HEK293 (cell line): Measurements from ENCODE around the gene GNB1.

Experiments
- CTCF ChIA-PET: fragments of 350-600 bp; formaldehyde crosslinking; extraction: SDS; loops from one replicate; lab custom pipeline; 2021; ENCODE audit warnings: antibody characterized with exemption; lab: Yijun Ruan, JAX
- POLR2A ChIA-PET: fragments of 300-600 bp; formaldehyde crosslinking; extraction: SDS; loops from one replicate; lab custom pipeline; 2020; ENCODE audit warnings: antibody characterized with exemption, inconsistent platforms; lab: Yijun Ruan, JAX
- H3K27ac ChIP-seq: fragments of 200-500 bp; sonication (Bioruptor generic); 2 replicates; pipeline ENCODE4 v1.5.1; 2014; ENCODE audit warnings: low read depth, low read length, control low read depth, inconsistent platforms; ENCODE audit errors: extremely low read depth
- H3K36me3 ChIP-seq, 2 experiments: fragments of 200-500 bp in 1 of 2; sonication (Bioruptor generic) in 1 of 2; 1 replicate in 1 of 2; 2 replicates in 1 of 2; pipeline ENCODE4 v1.5.1; 2014 to 2017; ENCODE audit warnings: inconsistent platforms in 2 of 2, low read length in 2 of 2; ENCODE audit not compliant: control insufficient read depth in 2 of 2, insufficient read depth in 1 of 2
- H3K4me1 ChIP-seq: fragments of 200-500 bp; sonication (Bioruptor generic); 2 replicates; pipeline ENCODE4 v1.5.1; 2014; ENCODE audit warnings: mild to moderate bottlenecking, low read length, inconsistent platforms; ENCODE audit not compliant: control insufficient read depth, insufficient read depth
- H3K4me3 ChIP-seq: 2 replicates; pipeline ENCODE4 v1.5.1; 2011; ENCODE audit warnings: low read depth, mild to moderate bottlenecking, control low read depth, low read length, moderate library complexity
- H3K9me3 ChIP-seq: fragments of 200-500 bp; sonication (Bioruptor generic); 2 replicates; pipeline ENCODE4 v1.5.1; 2014; ENCODE audit warnings: low read depth, low read length, inconsistent platforms; ENCODE audit not compliant: control insufficient read depth, insufficient read depth
- BCL11B ChIP-seq: fragments of 450-650 bp; formaldehyde crosslinking; IDR thresholded peaks from 2 replicates; pipeline ENCODE4 v1.5.1; 2016; ENCODE audit warnings: low read depth, missing biosample characterization, missing genetic modification characterization
- CTCF ChIP-seq: fragments of 450-650 bp; formaldehyde crosslinking; IDR thresholded peaks from 2 replicates; pipeline ENCODE4 v1.5.1; 2016; ENCODE audit warnings: missing biosample characterization, missing genetic modification characterization
- EGR2 ChIP-seq: fragments of 450-650 bp; formaldehyde crosslinking; IDR thresholded peaks from 2 replicates; pipeline ENCODE4 v1.5.1; 2016; ENCODE audit warnings: low read depth, missing biosample characterization, missing genetic modification characterization
- PRDM1 ChIP-seq: fragments of 450-650 bp; formaldehyde crosslinking; IDR thresholded peaks from 2 replicates; pipeline ENCODE4; 2016; ENCODE audit warnings: missing biosample characterization, missing genetic modification characterization
- TSHZ1 ChIP-seq: fragments of 450-650 bp; formaldehyde crosslinking; IDR thresholded peaks from 2 replicates; pipeline ENCODE4 v1.5.1; 2016; ENCODE audit warnings: missing biosample characterization, missing genetic modification characterization, borderline replicate concordance
- ZBTB20 ChIP-seq: fragments of 450-650 bp; formaldehyde crosslinking; IDR thresholded peaks from 2 replicates; pipeline ENCODE4 v1.5.1; 2016; ENCODE audit warnings: missing biosample characterization, missing genetic modification characterization
- ZEB2 ChIP-seq: fragments of 450-650 bp; formaldehyde crosslinking; IDR thresholded peaks from 2 replicates; pipeline ENCODE4 v1.5.1; 2016; ENCODE audit warnings: missing biosample characterization, missing genetic modification characterization
- ZIC2 ChIP-seq: fragments of 450-650 bp; formaldehyde crosslinking; IDR thresholded peaks from 2 replicates; pipeline ENCODE4 v1.5.1; 2016; ENCODE audit warnings: missing biosample characterization, missing genetic modification characterization
- ZNF112 ChIP-seq: fragments of 450-650 bp; formaldehyde crosslinking; IDR thresholded peaks from 2 replicates; pipeline ENCODE4 v1.5.0; 2017; ENCODE audit warnings: missing biosample characterization, missing genetic modification characterization
- ZNF174 ChIP-seq: fragments of 450-650 bp; formaldehyde crosslinking; IDR thresholded peaks from 2 replicates; pipeline ENCODE4 v1.5.0; 2017; ENCODE audit warnings: missing biosample characterization, mild to moderate bottlenecking, missing genetic modification characterization
- ZNF23 ChIP-seq: fragments of 450-650 bp; formaldehyde crosslinking; IDR thresholded peaks from 2 replicates; pipeline ENCODE4 v1.5.1; 2016; ENCODE audit warnings: missing biosample characterization, missing genetic modification characterization, borderline replicate concordance
- ZNF239 ChIP-seq: fragments of 450-650 bp; formaldehyde crosslinking; IDR thresholded peaks from 2 replicates; pipeline ENCODE4 v1.5.1; 2016; ENCODE audit warnings: missing biosample characterization, missing genetic modification characterization
- ZNF280C ChIP-seq: fragments of 450-650 bp; formaldehyde crosslinking; IDR thresholded peaks from 2 replicates; pipeline ENCODE4 v1.5.1; 2016; ENCODE audit warnings: missing biosample characterization, missing genetic modification characterization
- ZNF362 ChIP-seq: fragments of 450-650 bp; formaldehyde crosslinking; IDR thresholded peaks from 2 replicates; pipeline ENCODE4 v1.5.1; 2016; ENCODE audit warnings: missing biosample characterization, missing genetic modification characterization
- ZNF624 ChIP-seq: fragments of 450-650 bp; formaldehyde crosslinking; IDR thresholded peaks from 2 replicates; pipeline ENCODE4 v1.5.1; 2017; ENCODE audit warnings: missing biosample characterization, missing genetic modification characterization
- ZSCAN23 ChIP-seq: fragments of 450-650 bp; formaldehyde crosslinking; IDR thresholded peaks from 2 replicates; pipeline ENCODE4 v1.5.1; 2016; ENCODE audit warnings: missing biosample characterization, missing genetic modification characterization

Gene GNB1

GRCh38 chr1:1929102-1929638, 38.3 kb upstream of the GNB1 start:
- Histone ChIP-seq H3K9me3 (no peaks in the 10 kb centered on the region), H3K4me3 (no peak overlapping the region), H3K4me1 (no peaks in the 10 kb centered on the region), H3K36me3 (no peaks in the 10 kb centered on the region), H3K27ac (no peak overlapping the region)
- TF ChIP-seq EGR2 (tag by site-specific recombination) (no peak), TSHZ1 (tag by site-specific recombination) (no peak), ZSCAN23 (tag by site-specific recombination) (no peak), ZNF23 (no peak), ZNF112 (tag by site-specific recombination) (no peak), ZNF362 (tag by site-specific recombination) (no peak), ZIC2 (tag by site-specific recombination) (no peak), ZNF239 (tag by site-specific recombination) (no peak), CTCF (tag by site-specific recombination) (no peak), BCL11B (no peak), ZNF174 (tag by site-specific recombination) (no peak), ZNF624 (no peak), PRDM1 (no peak), ZEB2 (tag by site-specific recombination) (no peak)
- ChIA-PET POLR2A (no interaction called here), CTCF (interaction anchor here (2.1 kb wide), 1 partner anchor 15 kb away, joined by 9 read pairs; no protein-coding TSS in a partner anchor)

GRCh38 chr1:1928231-1929101, 37.6 kb upstream of the GNB1 start:
- no peaks in the 10 kb centered on the region for H3K9me3 ChIP-seq
- CTCF ChIA-PET, result no interaction called here
- no peak overlapping the region for H3K27ac ChIP-seq
- POLR2A ChIA-PET, result no interaction called here
- no peaks in the 10 kb centered on the region for H3K4me1 ChIP-seq
- no peaks in the 10 kb centered on the region for H3K36me3 ChIP-seq
- no peak overlapping the region for H3K4me3 ChIP-seq
- TF ChIP-seq ZBTB20 (tag by site-specific recombination), result no peak
- no peak for TF ChIP-seq ZNF280C
